Kidney epithelial cell (primary cell): ENCODE data around the gene VOPP1. TPM values are rescaled to one million over a fixed set of nuclear protein-coding genes. Genes with fewer than 3 reads are reported as not detected.
"Not testable (repeated sequence)": the region's sequence is repeated elsewhere in the genome, so short reads cannot be mapped to it uniquely, and the experiment has no call there.

Experiments used
- DNase-seq: peaks from one replicate; pipeline ENCODE4 v3.0.0-alpha.2; 2010; ENCODE audit warnings: low read depth
- H3K27me3 ChIP-seq: 2 replicates; pipeline ENCODE4 v1.6.0; 2011; ENCODE audit warnings: low read length; ENCODE audit not compliant: control insufficient read depth, insufficient read depth
- H3K36me3 ChIP-seq: 2 replicates; pipeline ENCODE4 v1.5.1; 2011; ENCODE audit warnings: low read length; ENCODE audit not compliant: control insufficient read depth, insufficient read depth
- H3K4me3 ChIP-seq: 2 replicates; pipeline ENCODE4 v1.5.1; 2011; ENCODE audit warnings: low read depth, mild to moderate bottlenecking, control low read depth, low read length
- CTCF ChIP-seq: IDR thresholded peaks from 2 replicates; pipeline ENCODE4 v1.5.1; 2011; ENCODE audit warnings: mild to moderate bottlenecking, moderate library complexity, low read length, control low read depth, inconsistent platforms; ENCODE audit not compliant: insufficient read depth, poor library complexity, severe bottlenecking
- total RNA-seq: library from RNA; depleted of rRNA; stranded (reverse); fragments of >200 nt; gene quantifications from 2 replicates; pipeline ENCODE4 v1.2.3, GENCODE V29; 2015

The VOPP1 gene
- total RNA-seq, 1 donor from 2014 or later: 118 TPM

DNA sequence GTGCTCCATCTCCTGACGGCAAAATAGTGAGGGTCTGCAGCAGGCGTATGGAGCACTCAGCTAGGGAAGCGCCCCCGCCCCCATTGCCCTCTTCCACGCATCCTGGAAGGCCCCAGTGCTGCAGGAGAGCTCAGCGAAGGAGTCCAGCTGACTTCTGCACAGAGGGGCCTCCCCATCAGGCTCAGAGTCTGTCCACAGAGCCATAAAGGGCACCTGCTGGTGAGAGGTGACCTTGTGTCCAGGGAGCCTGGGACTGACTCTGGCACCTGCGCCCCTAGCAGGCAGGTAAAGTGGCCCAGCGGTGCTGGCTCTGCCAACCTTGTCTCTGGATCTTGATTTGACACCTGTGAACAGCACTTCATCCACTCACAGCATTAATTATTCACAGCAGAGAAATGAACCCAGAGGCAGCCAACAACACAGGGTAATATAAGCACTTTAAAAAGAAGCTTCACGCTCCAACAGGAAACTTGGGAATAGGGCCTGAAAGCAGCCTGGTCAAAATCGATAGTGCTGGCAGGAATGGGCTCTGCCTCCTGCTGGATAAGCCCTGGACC lies 59.6 kb downstream of the VOPP1 start:
- H3K27me3 ChIP-seq: no peaks in the 10 kb centered on the region
- TF ChIP-seq CTCF: no peak
- no peak for DNase-seq
- H3K36me3 ChIP-seq: no peaks in the 10 kb centered on the region
- H3K4me3 ChIP-seq: no peak overlapping the region

GRCh38 chr7:55510621-55511020 lies 61.7 kb downstream of the VOPP1 start:
- DNase-seq: no peak
- no peak for TF ChIP-seq CTCF
- Histone ChIP-seq H3K4me3 (no peak overlapping the region), H3K36me3 (no peaks in the 10 kb centered on the region), H3K27me3 (no peaks in the 10 kb centered on the region)

DNA sequence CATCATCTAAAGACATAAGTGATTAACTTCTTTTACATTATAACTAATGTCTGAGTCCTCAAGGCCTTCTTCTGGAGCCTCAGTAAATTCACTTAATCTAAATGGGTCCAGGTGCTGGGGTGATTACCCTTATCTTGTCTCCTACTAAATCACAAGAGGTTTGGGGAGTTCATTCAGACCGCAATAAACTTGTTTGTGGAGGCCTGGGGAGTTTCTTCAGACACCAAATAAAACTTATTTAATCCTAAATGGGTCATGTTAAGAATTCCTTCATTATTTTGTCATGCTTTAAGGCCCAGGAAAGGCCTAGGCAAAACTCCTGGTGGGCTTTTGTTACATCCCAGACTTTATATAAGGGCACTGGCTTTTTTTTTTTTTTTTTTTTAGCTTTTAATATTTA lies 62.1 kb downstream of the VOPP1 start:
- not testable (repeated sequence) for H3K4me3 ChIP-seq, H3K36me3 ChIP-seq, H3K27me3 ChIP-seq, DNase-seq

- no peak for DNase-seq
- Histone ChIP-seq H3K4me3 (no peak overlapping the region), H3K27me3 (no peaks in the 10 kb centered on the region), H3K36me3 (no peaks in the 10 kb centered on the region)
- TF ChIP-seq CTCF: no peak
Measured at GRCh38 chr7:55509322-55509721, 63.0 kb downstream of the VOPP1 start.

DNA sequence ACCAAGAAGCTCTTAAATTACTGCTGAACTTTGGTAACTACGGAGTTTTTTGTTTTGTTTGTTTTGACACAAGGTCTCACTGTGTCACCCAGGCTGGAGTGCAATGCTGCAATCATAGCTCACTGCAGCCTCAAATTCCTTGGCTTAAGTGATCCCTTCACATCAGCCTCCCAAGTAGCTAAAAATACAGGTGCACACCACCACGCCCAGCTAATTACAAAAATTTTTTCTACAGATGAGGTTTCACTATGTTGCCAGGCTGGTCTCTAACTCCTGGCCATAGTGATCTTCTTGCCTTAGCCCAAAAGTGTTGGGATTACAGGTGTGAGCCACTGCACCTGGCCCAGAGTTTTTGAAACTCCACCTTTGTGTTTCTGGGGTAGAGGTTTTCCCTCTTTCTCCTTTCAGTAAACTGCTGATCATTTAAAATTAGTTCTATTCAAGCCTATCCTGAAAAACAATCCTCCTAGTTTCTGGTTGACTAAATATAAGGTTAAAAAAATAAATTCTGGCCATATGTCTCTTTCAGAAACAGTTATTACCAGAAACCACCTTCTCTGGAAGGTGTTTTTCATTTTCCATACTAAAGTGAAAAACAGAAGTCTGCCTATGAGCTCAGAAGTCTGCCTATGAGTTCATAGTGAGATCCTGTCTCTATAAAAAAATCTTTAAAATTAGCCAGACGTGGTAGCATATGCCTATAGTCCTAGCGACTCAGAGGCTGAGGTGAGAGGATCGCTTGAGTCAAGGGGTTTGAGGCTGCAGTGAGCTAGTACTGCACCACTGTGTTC lies 63.9 kb downstream of the VOPP1 start:
- no peak for TF ChIP-seq CTCF

DNA sequence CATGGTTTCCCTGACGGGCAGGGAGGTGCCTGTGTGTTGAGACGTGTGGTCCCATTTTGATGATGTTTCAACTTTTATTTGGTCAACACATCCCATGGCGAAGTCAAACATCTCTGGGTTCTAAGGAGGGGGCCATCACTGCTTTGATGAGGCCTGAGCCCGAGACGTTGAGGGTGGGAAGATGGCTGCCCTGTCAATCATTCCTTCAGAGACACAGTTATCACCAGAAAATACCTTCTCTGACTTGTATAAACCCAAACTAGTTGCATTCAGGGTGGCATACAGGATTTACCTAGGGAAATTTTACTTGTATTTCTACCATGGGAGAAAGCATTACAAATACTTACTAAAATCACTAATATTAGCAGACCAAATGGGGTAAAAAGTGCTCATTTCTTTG lies 64.6 kb downstream of the VOPP1 start:
- H3K4me3 ChIP-seq: no peak overlapping the region
- no peaks in the 10 kb centered on the region for H3K27me3 ChIP-seq
- H3K36me3 ChIP-seq: no peaks in the 10 kb centered on the region
- DNase-seq: no peak
- no peak for TF ChIP-seq CTCF

More for the DNA sequence above, 63.9 kb downstream of the VOPP1 start:
- H3K4me3 ChIP-seq: no peak overlapping the region
- DNase-seq: no peak
- no peaks in the 10 kb centered on the region for H3K27me3 ChIP-seq
- H3K36me3 ChIP-seq: no peaks in the 10 kb centered on the region
